ENCODE data around the gene CD28. TPM values are rescaled to one million over a fixed set of nuclear protein-coding genes. Genes with fewer than 3 reads are reported as not detected.
"Not testable (repeated sequence)": the region's sequence is repeated elsewhere in the genome, so short reads cannot be mapped to it uniquely, and the experiment has no call there.

CD28 gene
- total RNA-seq, 2 experiments from 2014 or later: 128 to 130 TPM

DNA sequence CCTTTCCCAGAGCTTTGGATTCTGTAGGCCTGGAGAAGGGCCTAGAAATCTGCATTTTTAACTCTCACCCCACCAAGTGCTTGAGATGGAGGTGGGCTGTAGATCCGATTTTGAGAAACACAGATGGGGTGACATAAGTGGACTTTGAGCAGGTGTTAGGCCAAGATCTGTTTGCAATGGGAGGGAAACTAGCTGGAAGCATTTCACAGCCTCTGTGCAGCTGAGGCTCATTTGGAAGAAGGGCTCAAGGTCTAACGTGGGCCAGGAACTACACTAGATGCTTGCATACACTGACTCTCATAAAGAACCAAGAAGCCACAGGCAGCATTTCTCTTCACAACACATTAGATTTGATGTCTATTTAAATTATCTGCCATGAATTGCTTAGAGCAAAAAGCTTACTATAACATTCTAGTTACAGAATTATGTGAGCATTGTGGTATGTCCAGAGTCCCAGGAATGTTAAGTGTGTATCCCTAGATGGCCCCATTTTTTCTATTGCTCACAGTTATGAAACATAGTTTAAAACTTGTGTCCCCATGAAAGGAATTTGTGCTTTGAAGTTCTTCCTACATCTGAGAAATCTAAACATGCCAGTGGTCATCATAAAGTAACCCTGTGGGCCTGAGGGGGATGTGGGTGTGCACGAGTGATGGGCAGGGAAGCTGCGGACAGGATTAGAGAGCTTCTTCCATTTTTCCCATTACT is 77.2 kb downstream of the CD28 start:
- ChIA-PET CTCF (interaction anchor here (0.7 to 2.8 kb wide), 5 partner anchors 31 to 299 kb away, joined by 3 to 11 read pairs (median 3); no protein-coding TSS in a partner anchor), POLR2A (interaction anchor here (0.6 to 4.1 kb wide), 8 partner anchors 20 to 297 kb away, joined by 3 to 20 read pairs (median 3); no protein-coding TSS in a partner anchor)
- Histone ChIP-seq H3K9me3 (ENCODE audit: control insufficient read depth in 1 of 2, insufficient read depth in 1 of 2, low read length in 2 of 2) (no peaks in the 10 kb centered on the region), H3K4me1 (ENCODE audit: insufficient read depth, low read length) (peaks cover 20% of the 10 kb centered on the region), H3K36me3 (ENCODE audit: insufficient read depth, low read length) (no peaks in the 10 kb centered on the region), H3K27ac (ENCODE audit: low read depth in 1 of 2, low read length in 2 of 2) (no peak overlapping the region), H3K4me3 (ENCODE audit: low read length) (no peak overlapping the region), H3K27me3 (ENCODE audit: control insufficient read depth in 1 of 2, insufficient read depth in 2 of 2, low read length in 2 of 2) (no peaks in the 10 kb centered on the region)
- TF ChIP-seq, protein P1, sequence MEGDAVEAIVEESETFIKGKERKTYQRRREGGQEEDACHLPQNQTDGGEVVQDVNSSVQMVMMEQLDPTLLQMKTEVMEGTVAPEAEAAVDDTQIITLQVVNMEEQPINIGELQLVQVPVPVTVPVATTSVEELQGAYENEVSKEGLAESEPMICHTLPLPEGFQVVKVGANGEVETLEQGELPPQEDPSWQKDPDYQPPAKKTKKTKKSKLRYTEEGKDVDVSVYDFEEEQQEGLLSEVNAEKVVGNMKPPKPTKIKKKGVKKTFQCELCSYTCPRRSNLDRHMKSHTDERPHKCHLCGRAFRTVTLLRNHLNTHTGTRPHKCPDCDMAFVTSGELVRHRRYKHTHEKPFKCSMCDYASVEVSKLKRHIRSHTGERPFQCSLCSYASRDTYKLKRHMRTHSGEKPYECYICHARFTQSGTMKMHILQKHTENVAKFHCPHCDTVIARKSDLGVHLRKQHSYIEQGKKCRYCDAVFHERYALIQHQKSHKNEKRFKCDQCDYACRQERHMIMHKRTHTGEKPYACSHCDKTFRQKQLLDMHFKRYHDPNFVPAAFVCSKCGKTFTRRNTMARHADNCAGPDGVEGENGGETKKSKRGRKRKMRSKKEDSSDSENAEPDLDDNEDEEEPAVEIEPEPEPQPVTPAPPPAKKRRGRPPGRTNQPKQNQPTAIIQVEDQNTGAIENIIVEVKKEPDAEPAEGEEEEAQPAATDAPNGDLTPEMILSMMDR (IDR thresholded peaks at IDR 0.05): no peak
- no peaks in the 10 kb centered on the region for H3K36me3 Mint-ChIP-seq (ENCODE audit: low read depth)
- no peaks in the 10 kb centered on the region for H3K9me3 Mint-ChIP-seq
- H3K4me1 Mint-ChIP-seq (ENCODE audit: low read depth): peaks cover 60% of the 10 kb centered on the region
- ATAC-seq (ENCODE audit: poor library complexity) (no peak), DNase-seq (no peak)
- no peak overlapping the region for H3K4me3 Mint-ChIP-seq
- H3K27ac Mint-ChIP-seq: no peak overlapping the region
- intact Hi-C loops (cut with DNase I, micrococcal nuclease): loop anchor here (5.0 to 10.0 kb wide), 6 partner anchors 36 to 299 kb away; partner anchors contain the start of gene RAPH1 (in 1 of the 2)
- no peaks in the 10 kb centered on the region for H3K27me3 Mint-ChIP-seq

DNA sequence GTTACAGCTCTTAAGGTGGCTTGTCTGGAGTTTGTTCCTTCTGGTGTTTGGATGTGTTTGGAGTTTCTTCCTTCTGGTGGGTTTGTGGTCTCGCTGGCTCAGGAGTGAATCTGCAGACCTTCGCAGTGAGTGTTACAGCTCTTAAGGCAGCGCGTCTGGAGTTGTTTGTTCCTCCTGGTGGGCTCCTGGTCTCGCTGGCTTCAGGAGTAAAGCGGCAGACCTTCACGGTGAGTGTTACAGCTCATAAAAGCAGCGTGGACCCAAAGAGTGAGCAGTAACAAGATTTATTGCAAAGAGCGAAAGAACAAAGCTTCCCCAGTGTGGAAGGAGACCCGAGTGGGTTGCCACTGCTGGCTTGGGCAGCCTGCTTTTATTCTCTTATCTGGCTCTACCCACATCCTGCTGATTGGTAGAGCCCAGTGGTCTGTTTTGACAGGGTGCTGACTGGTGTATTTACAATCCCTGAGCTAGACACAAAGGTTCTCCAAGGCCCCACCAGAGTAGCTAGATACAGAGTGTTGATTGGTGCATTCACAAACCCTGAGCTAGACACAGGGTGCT is 78.4 kb downstream of the CD28 start:
- POLR2A ChIA-PET: interaction anchor here (2.1 kb wide), 1 partner anchor 19 kb away, joined by 5 read pairs; no protein-coding TSS in a partner anchor
- CTCF ChIA-PET: interaction anchor here (0.7 kb wide), 1 partner anchor 33 kb away, joined by 3 read pairs; no protein-coding TSS in a partner anchor

DNA sequence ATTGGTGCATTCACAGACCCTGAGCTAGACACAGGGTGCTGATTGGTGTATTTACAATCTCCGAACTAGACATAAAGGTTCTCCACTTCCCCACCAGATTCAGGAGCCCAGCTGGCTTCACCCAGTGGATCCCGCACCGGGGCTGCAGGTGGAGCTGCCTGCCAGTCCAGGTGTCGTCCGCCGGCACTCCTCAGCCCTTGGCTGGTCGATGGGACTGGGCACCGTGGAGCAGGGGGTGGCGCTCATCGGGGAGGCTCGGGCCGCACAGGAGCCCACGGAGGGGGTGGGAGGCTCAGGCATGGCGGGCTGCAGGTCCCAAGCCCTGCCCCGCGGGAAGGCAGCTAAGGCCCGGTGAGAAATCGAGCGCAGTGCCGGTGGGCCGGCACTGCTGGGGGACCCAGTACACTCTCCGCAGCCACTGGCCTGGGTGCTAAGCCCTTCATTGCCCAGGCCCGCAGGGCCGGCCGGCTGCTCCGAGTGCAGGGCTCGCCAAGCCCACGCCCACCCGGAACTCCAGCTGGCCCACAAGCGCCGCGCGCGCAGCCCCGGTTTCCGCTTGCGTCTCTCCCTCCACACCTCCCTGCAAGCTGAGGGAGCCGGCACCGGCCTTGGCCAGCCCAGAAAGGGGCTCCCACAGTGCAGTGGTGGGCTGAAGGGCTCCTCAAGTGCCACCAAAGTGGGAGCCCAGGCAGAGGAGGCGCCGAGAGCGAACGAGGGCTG is 79.1 kb downstream of the CD28 start:
- DNase-seq; H3K27me3 Mint-ChIP-seq; H3K9me3 Mint-ChIP-seq; ATAC-seq (ENCODE audit: poor library complexity); H3K36me3 Mint-ChIP-seq (ENCODE audit: low read depth); CTCF ChIA-PET; H3K4me3 ChIP-seq (ENCODE audit: low read length); H3K36me3 ChIP-seq (ENCODE audit: insufficient read depth, low read length); POLR2A ChIA-PET; H3K9me3 ChIP-seq (ENCODE audit: control insufficient read depth in 1 of 2, insufficient read depth in 1 of 2, low read length in 2 of 2); H3K27me3 ChIP-seq (ENCODE audit: control insufficient read depth in 1 of 2, insufficient read depth in 2 of 2, low read length in 2 of 2); H3K27ac ChIP-seq (ENCODE audit: low read depth in 1 of 2, low read length in 2 of 2); H3K4me3 Mint-ChIP-seq; H3K27ac Mint-ChIP-seq: not testable (repeated sequence)
- H3K4me1 ChIP-seq (ENCODE audit: insufficient read depth, low read length): peaks cover 17% of the 10 kb centered on the region
- H3K4me1 Mint-ChIP-seq (ENCODE audit: low read depth): peaks cover 46% of the 10 kb centered on the region
- intact Hi-C loops (cut with DNase I, micrococcal nuclease): loop anchor here (10.0 kb wide), 2 partner anchors 251 to 301 kb away; partner anchors contain the start of gene RAPH1 (in 1 of the 2)

More for the DNA sequence above, 78.4 kb downstream of the CD28 start:
- Histone ChIP-seq H3K4me1 (ENCODE audit: insufficient read depth, low read length) (peaks cover 20% of the 10 kb centered on the region), H3K4me3 (ENCODE audit: low read length) (peak overlapping the region; percentile 3)
- peak overlapping the region; percentile 35 for H3K4me3 Mint-ChIP-seq
- H3K27ac Mint-ChIP-seq: peak overlapping the region; percentile 28
- not testable (repeated sequence) for H3K9me3 Mint-ChIP-seq; H3K9me3 ChIP-seq (ENCODE audit: control insufficient read depth in 1 of 2, insufficient read depth in 1 of 2, low read length in 2 of 2); H3K27me3 Mint-ChIP-seq; H3K27ac ChIP-seq (ENCODE audit: low read depth in 1 of 2, low read length in 2 of 2); H3K36me3 ChIP-seq (ENCODE audit: insufficient read depth, low read length); H3K27me3 ChIP-seq (ENCODE audit: control insufficient read depth in 1 of 2, insufficient read depth in 2 of 2, low read length in 2 of 2); ATAC-seq (ENCODE audit: poor library complexity); H3K36me3 Mint-ChIP-seq (ENCODE audit: low read depth); DNase-seq
- intact Hi-C loops (cut with DNase I, micrococcal nuclease): loop anchor here (5.0 to 10.0 kb wide), 6 partner anchors 37 to 300 kb away; partner anchors contain the start of gene RAPH1 (in 1 of the 2)
- peaks cover 53% of the 10 kb centered on the region for H3K4me1 Mint-ChIP-seq (ENCODE audit: low read depth)

All from CD4-positive, alpha-beta T cell (primary cell).